ENCODE measurements around the gene SRRM1. TPM values are rescaled to one million over a fixed set of nuclear protein-coding genes. Genes with fewer than 3 reads are reported as not detected.
"Not testable (repeated sequence)": the region's sequence is repeated elsewhere in the genome, so short reads cannot be mapped to it uniquely, and the experiment has no call there.

The SRRM1 gene
- total and polyA plus RNA-seq, 2 donors: 23.5 to 61.8 TPM

DNA sequence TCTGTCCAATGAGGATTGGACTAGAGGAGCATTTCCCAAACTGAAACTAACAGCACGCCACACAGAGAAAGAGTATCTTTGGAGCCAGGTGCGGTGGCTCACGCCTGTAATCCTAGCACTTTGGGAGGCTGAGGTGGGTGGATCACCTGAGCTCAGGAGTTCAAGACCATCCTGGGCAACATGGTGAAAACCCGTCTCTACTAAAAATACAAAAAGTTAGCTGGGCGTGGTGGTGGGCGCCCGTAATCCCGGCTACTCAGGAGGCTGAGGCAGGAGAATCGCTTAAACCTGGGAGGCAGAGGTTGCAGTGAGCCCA is 62.9 kb downstream of the SRRM1 start:
- not testable (repeated sequence) for H3K9me3 ChIP-seq (ENCODE audit: control insufficient read depth in 2 of 2, insufficient read depth in 1 of 2, low read length in 1 of 2); DNase-seq (ENCODE audit: low read depth in 6 of 9, low spot score in 9 of 9); H3K4me1 ChIP-seq (ENCODE audit: control insufficient read depth in 2 of 2, insufficient read depth in 2 of 2, low read length in 2 of 2); H3K36me3 ChIP-seq (ENCODE audit: control insufficient read depth in 2 of 2, insufficient read depth in 2 of 2, low read length in 1 of 2); H3K4me3 ChIP-seq (ENCODE audit: low read length in 2 of 2); H3K27ac ChIP-seq (ENCODE audit: low read depth in 1 of 2, low read length in 1 of 2); H3K27me3 ChIP-seq (ENCODE audit: control insufficient read depth in 2 of 2, insufficient read depth in 1 of 2, low read length in 1 of 2)
- 96% methylated on average over 9 of the region's 9 CpGs for WGBS

DNA sequence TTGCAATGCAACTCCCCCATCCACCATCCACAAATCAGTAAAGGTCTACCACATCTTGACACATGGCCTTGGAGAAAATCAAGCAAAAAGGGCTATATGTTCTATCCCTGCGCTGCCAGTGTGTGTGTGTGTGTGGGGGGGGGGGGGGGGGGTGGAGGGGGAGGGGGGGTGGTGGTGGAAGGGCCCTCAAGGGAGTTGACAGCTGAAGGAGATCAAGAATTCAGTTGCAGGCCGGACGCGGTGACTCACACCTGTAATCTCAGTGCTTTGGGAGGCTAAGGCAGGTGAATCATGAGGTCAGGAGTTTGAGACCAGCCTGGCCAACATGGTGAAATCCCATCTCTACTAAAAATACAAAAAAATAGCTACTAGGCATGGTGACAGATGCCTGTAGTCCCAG is 64.6 kb downstream of the SRRM1 start:
- Histone ChIP-seq H3K9me3 (ENCODE audit: control insufficient read depth in 2 of 2, insufficient read depth in 1 of 2, low read length in 1 of 2) (peaks cover 0 to 3% of the 10 kb centered on the region in 2 donors), H3K4me1 (ENCODE audit: control insufficient read depth in 2 of 2, insufficient read depth in 2 of 2, low read length in 2 of 2) (peaks cover 0 to 10% of the 10 kb centered on the region in 2 donors), H3K27me3 (ENCODE audit: control insufficient read depth in 2 of 2, insufficient read depth in 1 of 2, low read length in 1 of 2) (no peaks in the 10 kb centered on the region), H3K4me3 (ENCODE audit: low read length in 2 of 2) (no peak overlapping the region), H3K27ac (ENCODE audit: low read depth in 1 of 2, low read length in 1 of 2) (no peak overlapping the region), H3K36me3 (ENCODE audit: control insufficient read depth in 2 of 2, insufficient read depth in 2 of 2, low read length in 1 of 2) (no peaks in the 10 kb centered on the region)
- 96% methylated on average over 3 of the region's 4 CpGs for WGBS
- no peak for DNase-seq (ENCODE audit: low read depth in 6 of 9, low spot score in 9 of 9)

GRCh38 chr1:24708938-24709337 is 65.8 kb downstream of the SRRM1 start:
- DNase-seq (ENCODE audit: low read depth in 6 of 9, low spot score in 9 of 9): no peak
- H3K9me3 ChIP-seq (ENCODE audit: control insufficient read depth in 2 of 2, insufficient read depth in 1 of 2, low read length in 1 of 2): peaks cover 0 to 3% of the 10 kb centered on the region in 2 donors
- 78% methylated on average over 4 of the region's 4 CpGs for WGBS
- no peak overlapping the region for H3K4me3 ChIP-seq (ENCODE audit: low read length in 2 of 2)
- no peak overlapping the region for H3K27ac ChIP-seq (ENCODE audit: low read depth in 1 of 2, low read length in 1 of 2)
- no peaks in the 10 kb centered on the region for H3K27me3 ChIP-seq (ENCODE audit: control insufficient read depth in 2 of 2, insufficient read depth in 1 of 2, low read length in 1 of 2)
- no peaks in the 10 kb centered on the region for H3K36me3 ChIP-seq (ENCODE audit: control insufficient read depth in 2 of 2, insufficient read depth in 2 of 2, low read length in 1 of 2)
- H3K4me1 ChIP-seq (ENCODE audit: control insufficient read depth in 2 of 2, insufficient read depth in 2 of 2, low read length in 2 of 2): peaks cover 0 to 10% of the 10 kb centered on the region in 2 donors

GRCh38 chr1:24709791-24710441 is 66.8 kb downstream of the SRRM1 start:
- Histone ChIP-seq H3K4me1 (ENCODE audit: control insufficient read depth in 2 of 2, insufficient read depth in 2 of 2, low read length in 2 of 2) (peaks cover 0 to 10% of the 10 kb centered on the region in 2 donors), H3K9me3 (ENCODE audit: control insufficient read depth in 2 of 2, insufficient read depth in 1 of 2, low read length in 1 of 2) (peaks cover 0 to 3% of the 10 kb centered on the region in 2 donors), H3K27me3 (ENCODE audit: control insufficient read depth in 2 of 2, insufficient read depth in 1 of 2, low read length in 1 of 2) (no peaks in the 10 kb centered on the region), H3K36me3 (ENCODE audit: control insufficient read depth in 2 of 2, insufficient read depth in 2 of 2, low read length in 1 of 2) (no peaks in the 10 kb centered on the region), H3K27ac (ENCODE audit: low read depth in 1 of 2, low read length in 1 of 2) (no peak overlapping the region), H3K4me3 (ENCODE audit: low read length in 2 of 2) (no peak overlapping the region)
- 82% methylated on average over 5 of the region's 5 CpGs for WGBS
- DNase-seq (ENCODE audit: low read depth in 6 of 9, low spot score in 9 of 9): no peak

- no peaks in the 10 kb centered on the region for H3K4me1 ChIP-seq (ENCODE audit: control insufficient read depth in 2 of 2, insufficient read depth in 2 of 2, low read length in 2 of 2)
- H3K36me3 ChIP-seq (ENCODE audit: control insufficient read depth in 2 of 2, insufficient read depth in 2 of 2, low read length in 1 of 2): no peaks in the 10 kb centered on the region
- H3K4me3 ChIP-seq (ENCODE audit: low read length in 2 of 2): no peak overlapping the region
- no peak overlapping the region for H3K27ac ChIP-seq (ENCODE audit: low read depth in 1 of 2, low read length in 1 of 2)
- 97% methylated on average over 4 of the region's 4 CpGs for WGBS
- DNase-seq (ENCODE audit: low read depth in 6 of 9, low spot score in 9 of 9): no peak
- no peaks in the 10 kb centered on the region for H3K9me3 ChIP-seq (ENCODE audit: control insufficient read depth in 2 of 2, insufficient read depth in 1 of 2, low read length in 1 of 2)
- no peaks in the 10 kb centered on the region for H3K27me3 ChIP-seq (ENCODE audit: control insufficient read depth in 2 of 2, insufficient read depth in 1 of 2, low read length in 1 of 2)
These were observed 68.2 kb downstream of the SRRM1 start for GRCh38 chr1:24711329-24711728.

DNA sequence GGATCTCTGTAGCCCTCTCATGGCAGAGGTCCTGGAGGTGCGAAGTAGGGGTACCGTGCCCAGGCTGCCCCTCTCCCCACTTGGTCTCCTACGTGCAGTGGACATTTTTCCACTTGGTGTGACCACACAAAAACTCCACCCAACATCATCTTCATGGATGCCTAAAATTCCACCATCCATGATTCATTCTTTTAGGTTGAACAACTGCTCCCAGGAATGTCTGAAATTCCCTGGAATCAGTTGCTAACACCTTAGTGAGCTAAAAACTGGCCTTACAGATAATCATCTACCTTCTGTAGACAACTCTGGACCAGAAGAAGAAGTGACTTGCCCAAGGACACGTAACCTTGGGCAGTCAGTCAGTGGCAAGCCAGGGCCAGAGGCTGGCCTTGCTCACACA is 70.1 kb downstream of the SRRM1 start:
- H3K27me3 ChIP-seq (ENCODE audit: control insufficient read depth in 2 of 2, insufficient read depth in 1 of 2, low read length in 1 of 2): no peaks in the 10 kb centered on the region
- no peak overlapping the region for H3K27ac ChIP-seq (ENCODE audit: low read depth in 1 of 2, low read length in 1 of 2)
- DNase-seq (ENCODE audit: low read depth in 6 of 9, low spot score in 9 of 9): no peak
- no peaks in the 10 kb centered on the region for H3K36me3 ChIP-seq (ENCODE audit: control insufficient read depth in 2 of 2, insufficient read depth in 2 of 2, low read length in 1 of 2)
- no peaks in the 10 kb centered on the region for H3K4me1 ChIP-seq (ENCODE audit: control insufficient read depth in 2 of 2, insufficient read depth in 2 of 2, low read length in 2 of 2)
- H3K9me3 ChIP-seq (ENCODE audit: control insufficient read depth in 2 of 2, insufficient read depth in 1 of 2, low read length in 1 of 2): no peaks in the 10 kb centered on the region
- H3K4me3 ChIP-seq (ENCODE audit: low read length in 2 of 2): no peak overlapping the region
- WGBS: 97% methylated on average over 4 of the region's 4 CpGs

GRCh38 chr1:24713736-24714135 is 70.6 kb downstream of the SRRM1 start:
- H3K4me3 ChIP-seq (ENCODE audit: low read length in 2 of 2): no peak overlapping the region
- 89% methylated on average over 5 of the region's 5 CpGs for WGBS
- no peaks in the 10 kb centered on the region for H3K4me1 ChIP-seq (ENCODE audit: control insufficient read depth in 2 of 2, insufficient read depth in 2 of 2, low read length in 2 of 2)
- H3K36me3 ChIP-seq (ENCODE audit: control insufficient read depth in 2 of 2, insufficient read depth in 2 of 2, low read length in 1 of 2): no peaks in the 10 kb centered on the region
- H3K27ac ChIP-seq (ENCODE audit: low read depth in 1 of 2, low read length in 1 of 2): no peak overlapping the region
- DNase-seq (ENCODE audit: low read depth in 6 of 9, low spot score in 9 of 9): no peak
- H3K9me3 ChIP-seq (ENCODE audit: control insufficient read depth in 2 of 2, insufficient read depth in 1 of 2, low read length in 1 of 2): no peaks in the 10 kb centered on the region
- H3K27me3 ChIP-seq (ENCODE audit: control insufficient read depth in 2 of 2, insufficient read depth in 1 of 2, low read length in 1 of 2): no peaks in the 10 kb centered on the region

- no peak overlapping the region for H3K27ac ChIP-seq (ENCODE audit: low read depth in 1 of 2, low read length in 1 of 2)
These were observed 71.9 kb downstream of the SRRM1 start for GRCh38 chr1:24714859-24715520.

DNA sequence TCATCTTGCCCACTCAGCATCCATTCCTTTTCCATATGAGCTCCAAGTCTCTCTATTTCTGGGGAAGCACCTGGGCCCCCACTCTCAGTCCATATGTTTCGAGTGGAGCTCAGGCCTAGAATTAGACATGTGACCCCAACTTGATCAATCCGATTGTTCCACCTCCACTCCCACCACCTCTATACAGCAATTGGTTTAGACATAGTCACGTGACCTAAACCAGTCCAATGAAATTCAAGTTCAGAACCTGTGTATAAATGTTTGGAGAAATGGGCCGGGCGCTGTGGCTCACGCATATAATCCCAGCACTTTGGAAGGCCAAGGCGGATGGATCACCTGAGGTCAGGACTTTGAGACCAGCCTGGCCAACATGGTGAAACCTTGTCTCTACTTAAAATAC is 72.6 kb downstream of the SRRM1 start:
- H3K36me3 ChIP-seq (ENCODE audit: control insufficient read depth in 2 of 2, insufficient read depth in 2 of 2, low read length in 1 of 2): no peaks in the 10 kb centered on the region
- H3K27ac ChIP-seq (ENCODE audit: low read depth in 1 of 2, low read length in 1 of 2): no peak overlapping the region
- no peaks in the 10 kb centered on the region for H3K4me1 ChIP-seq (ENCODE audit: control insufficient read depth in 2 of 2, insufficient read depth in 2 of 2, low read length in 2 of 2)
- H3K27me3 ChIP-seq (ENCODE audit: control insufficient read depth in 2 of 2, insufficient read depth in 1 of 2, low read length in 1 of 2): no peaks in the 10 kb centered on the region
- no peak for DNase-seq (ENCODE audit: low read depth in 6 of 9, low spot score in 9 of 9)
- WGBS: 98% methylated on average over 7 of the region's 7 CpGs
- H3K9me3 ChIP-seq (ENCODE audit: control insufficient read depth in 2 of 2, insufficient read depth in 1 of 2, low read length in 1 of 2): no peaks in the 10 kb centered on the region
- H3K4me3 ChIP-seq (ENCODE audit: low read length in 2 of 2): no peak overlapping the region

More at GRCh38 chr1:24714859-24715520, 71.9 kb downstream of the SRRM1 start:
- 99% methylated on average over 8 of the region's 8 CpGs for WGBS
- H3K36me3 ChIP-seq (ENCODE audit: control insufficient read depth in 2 of 2, insufficient read depth in 2 of 2, low read length in 1 of 2): no peaks in the 10 kb centered on the region
- H3K4me3 ChIP-seq (ENCODE audit: low read length in 2 of 2): no peak overlapping the region
- no peaks in the 10 kb centered on the region for H3K27me3 ChIP-seq (ENCODE audit: control insufficient read depth in 2 of 2, insufficient read depth in 1 of 2, low read length in 1 of 2)
- H3K4me1 ChIP-seq (ENCODE audit: control insufficient read depth in 2 of 2, insufficient read depth in 2 of 2, low read length in 2 of 2): no peaks in the 10 kb centered on the region
- no peak for DNase-seq (ENCODE audit: low read depth in 6 of 9, low spot score in 9 of 9)
- H3K9me3 ChIP-seq (ENCODE audit: control insufficient read depth in 2 of 2, insufficient read depth in 1 of 2, low read length in 1 of 2): no peaks in the 10 kb centered on the region
